ENCODE measurements around the gene NME5.
"Not testable (repeated sequence)": the region's sequence is repeated elsewhere in the genome, so short reads cannot be mapped to it uniquely, and the experiment has no call there.

The NME5 gene, protein sequence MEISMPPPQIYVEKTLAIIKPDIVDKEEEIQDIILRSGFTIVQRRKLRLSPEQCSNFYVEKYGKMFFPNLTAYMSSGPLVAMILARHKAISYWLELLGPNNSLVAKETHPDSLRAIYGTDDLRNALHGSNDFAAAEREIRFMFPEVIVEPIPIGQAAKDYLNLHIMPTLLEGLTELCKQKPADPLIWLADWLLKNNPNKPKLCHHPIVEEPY

DNA sequence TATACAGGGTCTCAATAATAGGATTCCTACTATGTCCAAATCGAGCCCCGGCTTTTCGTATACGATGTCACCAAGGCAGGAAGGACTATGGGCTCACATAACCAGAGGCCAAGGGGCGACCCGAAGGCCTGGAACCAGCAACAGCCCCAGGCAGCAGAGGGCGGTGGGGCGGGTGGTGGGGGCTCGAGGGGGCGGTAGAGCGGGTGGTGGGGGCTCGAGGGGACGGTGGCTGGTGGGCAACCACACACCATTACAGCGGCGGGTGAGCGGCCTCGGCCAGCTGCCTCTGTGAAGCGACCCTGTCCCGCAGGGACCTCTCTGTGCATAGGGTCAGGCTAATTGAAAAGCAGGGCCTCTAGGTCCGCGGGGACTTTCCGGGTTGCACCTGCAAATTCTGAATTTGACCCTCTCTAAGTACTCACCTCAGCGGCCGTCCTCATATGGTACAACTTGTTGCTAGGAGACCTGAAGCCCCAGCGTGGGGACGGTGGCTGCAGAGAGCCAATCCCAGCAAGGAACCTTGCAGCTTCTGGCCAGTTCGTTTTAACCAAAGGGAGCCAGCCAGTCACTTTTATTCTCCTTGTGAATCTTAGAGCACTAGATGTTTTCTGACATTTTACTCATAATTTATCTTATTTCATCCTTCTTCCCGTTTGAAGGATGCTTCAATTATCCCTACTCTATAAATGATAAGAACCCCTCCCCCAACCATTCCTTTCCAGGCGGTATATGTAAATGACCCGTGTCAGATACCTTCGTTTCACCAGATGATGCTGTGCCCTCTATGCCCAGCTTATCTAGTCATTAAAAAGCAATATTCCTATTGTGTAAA is at the start of gene NME5:
Gene NME5 (minus strand): TSS at position 480 of the 832 bp plus-strand sequence. CDS start 648 bp downstream, outside the sequence.
- no peak for DNase-seq (ENCODE audit: low read depth)

DNA sequence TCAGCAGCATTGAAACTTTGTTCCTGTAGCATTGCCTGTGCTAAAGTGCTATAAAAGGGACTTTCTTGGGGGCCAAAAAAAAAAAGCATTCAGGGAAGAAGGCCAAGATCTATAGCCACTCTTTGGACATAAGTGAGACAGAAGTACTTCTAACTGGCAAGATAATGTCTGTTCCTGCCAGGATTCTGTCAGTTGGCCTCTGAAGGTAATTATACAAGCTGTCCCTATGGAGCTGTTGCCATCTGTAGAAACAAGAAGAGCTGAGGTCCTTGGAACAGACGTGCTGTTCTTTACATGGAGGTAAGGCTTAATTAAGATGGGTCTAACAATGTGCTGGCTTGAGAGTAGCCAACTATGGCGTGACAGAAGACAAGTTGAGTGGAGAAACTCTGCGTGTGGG is 49.4 kb upstream of the NME5 start:
- no peak for DNase-seq (ENCODE audit: low read depth)

DNA sequence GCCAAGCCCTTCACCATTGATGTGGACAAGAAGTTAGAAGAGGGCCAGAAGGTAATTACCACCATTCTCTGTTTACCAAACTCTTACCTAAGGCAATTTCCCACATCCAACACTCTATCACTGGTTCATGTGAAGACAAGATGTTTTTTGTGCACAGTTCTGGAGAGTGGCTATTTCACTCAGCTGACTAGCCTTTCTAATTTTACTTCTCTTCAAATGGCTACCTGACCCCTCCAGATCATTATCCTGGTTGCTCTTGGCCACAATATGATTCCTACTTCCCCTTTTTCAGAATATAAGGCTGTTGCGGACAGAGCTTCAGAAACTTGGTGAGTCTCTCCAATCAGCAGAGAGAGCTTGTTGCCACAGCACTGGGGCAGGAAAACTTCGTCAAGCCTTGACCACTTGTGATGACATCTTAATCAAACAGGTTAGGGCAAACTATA is 46.8 kb upstream of the NME5 start:
- no peak for DNase-seq (ENCODE audit: low read depth)

DNA sequence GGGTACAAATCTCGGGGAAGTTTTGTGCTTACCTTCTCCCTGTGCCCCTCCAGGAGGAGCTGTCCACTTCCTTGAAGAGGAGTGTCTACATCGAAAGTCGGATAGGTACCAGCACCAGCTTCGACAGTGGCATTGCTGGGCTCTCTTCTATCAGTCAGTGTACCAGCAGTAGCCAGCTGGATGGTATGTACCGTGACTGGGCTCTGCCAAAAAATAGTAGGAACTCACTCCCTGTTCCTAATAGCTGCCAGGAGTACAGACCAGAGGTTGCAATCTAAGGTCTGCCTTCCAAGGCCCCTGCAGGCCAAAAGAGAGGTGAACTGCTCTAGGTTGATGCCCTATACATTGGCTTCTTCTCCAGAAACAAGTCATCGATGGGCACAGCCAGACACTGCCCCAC is 43.6 kb upstream of the NME5 start:
- no peak for DNase-seq (ENCODE audit: low read depth)

DNA sequence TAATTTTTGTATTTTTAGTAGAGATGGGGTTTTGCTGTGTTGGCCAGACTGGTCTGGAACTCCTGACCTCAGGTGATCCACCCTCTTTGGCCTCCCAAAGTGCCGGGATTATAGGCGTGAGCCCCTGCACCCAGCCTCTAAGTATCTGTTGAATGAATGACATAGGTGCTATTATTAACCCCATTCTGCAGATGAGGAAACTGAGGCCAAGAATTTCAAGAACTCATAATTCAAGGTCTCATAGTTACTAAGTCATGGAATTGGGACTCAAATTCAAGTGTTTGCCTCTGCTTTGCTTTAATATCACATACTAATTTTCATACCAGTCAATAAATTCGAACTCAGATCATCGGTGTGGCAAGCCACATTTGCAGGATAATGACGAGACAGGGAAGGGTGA is 41.6 kb upstream of the NME5 start:
- no peak for DNase-seq (ENCODE audit: low read depth)

DNA sequence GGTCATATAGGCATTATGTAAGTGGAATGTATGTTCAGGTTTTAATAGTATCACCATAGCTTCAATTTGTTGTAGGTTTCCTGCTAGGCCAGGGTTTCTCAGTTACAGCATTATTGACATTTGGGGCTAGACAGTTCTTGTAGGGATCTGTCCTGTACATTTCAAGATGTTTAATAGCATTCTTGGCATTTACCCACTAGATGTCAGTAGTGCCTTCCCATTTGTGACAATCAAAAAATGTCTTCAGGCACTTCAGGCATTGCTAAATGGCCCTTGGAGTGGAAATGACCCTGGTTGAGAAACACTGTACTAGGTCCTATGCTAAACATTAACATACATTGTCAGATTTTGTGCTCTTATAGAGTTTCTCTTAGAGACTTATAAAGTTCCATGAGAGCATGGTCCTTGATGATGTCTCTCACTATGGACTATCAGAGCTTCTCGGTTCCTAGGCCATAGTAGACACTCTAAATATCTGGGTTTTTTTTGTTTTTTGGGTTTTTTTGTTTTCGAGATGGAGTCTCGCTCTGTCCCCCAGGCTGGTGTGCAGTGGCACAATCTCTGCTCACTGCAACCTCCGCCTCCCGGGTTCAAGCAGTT is 41.1 kb upstream of the NME5 start:
- DNase-seq (ENCODE audit: low read depth), result no peak

DNA sequence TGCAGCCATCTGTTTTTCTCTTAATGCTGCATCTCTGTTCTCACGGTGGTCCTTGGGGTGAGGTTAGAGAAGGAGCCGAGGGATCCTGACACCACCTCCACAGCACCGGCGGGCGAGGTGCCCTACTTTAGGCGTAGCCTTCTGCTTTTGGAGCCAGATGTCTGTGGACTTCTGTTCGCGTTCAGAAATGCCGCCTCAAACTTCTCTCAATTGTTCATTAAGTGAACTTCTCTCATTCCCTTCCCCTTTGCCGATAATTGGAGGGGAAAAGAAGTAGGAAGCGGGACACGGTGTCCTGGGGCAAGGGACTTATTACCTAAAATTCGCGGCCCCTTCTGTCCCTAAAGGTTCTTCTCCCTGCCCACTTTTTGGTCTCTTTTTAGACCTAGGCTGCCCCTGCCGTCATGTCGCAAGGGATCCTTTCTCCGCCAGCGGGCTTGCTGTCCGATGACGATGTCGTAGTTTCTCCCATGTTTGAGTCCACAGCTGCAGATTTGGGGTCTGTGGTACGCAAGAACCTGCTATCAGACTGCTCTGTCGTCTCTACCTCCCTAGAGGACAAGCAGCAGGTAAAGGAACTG is 40.1 kb upstream of the NME5 start:
- DNase-seq (ENCODE audit: low read depth), result no peak

DNA sequence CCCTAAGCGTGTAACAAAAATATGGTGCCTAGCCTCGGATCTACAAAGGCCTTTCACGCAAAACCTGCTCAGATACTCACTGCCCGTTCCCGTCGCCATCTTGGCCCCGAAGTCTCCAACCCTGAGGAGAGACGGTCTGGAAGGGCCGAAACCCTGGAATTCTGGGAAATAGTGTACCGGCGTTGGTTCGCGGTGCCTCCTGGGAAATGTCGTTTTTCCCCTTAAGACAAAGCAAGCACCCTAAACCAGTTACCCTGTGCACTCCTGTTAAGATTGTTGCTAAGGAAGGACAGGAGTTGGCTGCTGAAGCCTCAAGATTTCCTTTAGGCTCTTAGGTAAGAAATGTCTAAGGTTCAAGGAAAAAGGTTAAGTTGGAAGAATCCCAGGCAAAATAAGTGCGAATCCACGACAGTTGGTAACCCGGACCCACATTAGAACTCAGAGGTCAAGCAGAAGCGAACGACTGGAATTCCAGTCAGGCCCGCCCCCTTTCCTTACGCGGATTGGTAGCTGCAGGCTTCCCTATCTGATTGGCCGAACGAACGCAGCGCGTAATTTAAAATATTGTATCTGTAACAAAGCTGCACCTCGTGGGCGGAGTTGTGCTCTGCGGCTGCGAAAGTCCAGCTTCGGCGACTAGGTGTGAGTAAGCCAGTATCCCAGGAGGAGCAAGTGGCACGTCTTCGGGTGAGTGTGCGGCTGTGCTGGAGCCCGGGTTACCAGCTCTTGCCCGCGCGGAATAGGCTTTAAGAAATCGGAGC is 39.5 kb upstream of the NME5 start, which contains the start of the genes BRD8 and KIF20A:
Gene BRD8 (minus strand): TSS at position 115 of the 761 bp plus-strand sequence. CDS start 16 bp downstream, at position 99.
Gene KIF20A (plus strand): TSS at position 597 of the 761 bp plus-strand sequence. CDS start 569 bp downstream, outside the sequence.
- peak; percentile 85 for DNase-seq (ENCODE audit: low read depth)

DNA sequence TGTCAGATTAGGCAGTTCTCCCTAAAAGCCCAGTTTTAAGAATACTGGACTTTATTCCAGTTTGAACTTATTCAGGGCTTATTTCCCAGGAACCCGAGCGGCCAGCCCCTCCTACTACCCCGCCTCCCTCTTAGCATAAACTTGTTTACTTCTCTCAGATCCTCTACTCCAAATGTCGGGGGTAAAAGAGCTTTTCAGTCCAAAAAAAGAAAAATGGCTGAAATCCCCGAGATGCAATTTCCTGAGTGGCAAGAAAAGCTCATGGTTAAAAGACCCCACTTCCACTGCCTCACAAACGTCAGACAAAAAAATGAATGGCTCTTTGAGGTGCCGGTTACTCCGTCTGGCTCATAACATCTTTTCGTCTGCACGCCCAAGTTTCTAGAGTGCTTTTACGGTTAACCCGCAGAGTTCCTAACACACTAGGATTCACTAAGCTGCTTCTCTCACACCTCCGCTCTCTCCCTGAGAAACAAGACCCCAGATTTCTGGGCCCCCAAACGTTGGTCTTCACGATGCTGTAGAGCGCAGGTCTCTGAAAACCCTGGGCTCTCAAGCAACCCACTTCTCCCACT is 38.8 kb upstream of the NME5 start:
- no peak for DNase-seq (ENCODE audit: low read depth)

DNA sequence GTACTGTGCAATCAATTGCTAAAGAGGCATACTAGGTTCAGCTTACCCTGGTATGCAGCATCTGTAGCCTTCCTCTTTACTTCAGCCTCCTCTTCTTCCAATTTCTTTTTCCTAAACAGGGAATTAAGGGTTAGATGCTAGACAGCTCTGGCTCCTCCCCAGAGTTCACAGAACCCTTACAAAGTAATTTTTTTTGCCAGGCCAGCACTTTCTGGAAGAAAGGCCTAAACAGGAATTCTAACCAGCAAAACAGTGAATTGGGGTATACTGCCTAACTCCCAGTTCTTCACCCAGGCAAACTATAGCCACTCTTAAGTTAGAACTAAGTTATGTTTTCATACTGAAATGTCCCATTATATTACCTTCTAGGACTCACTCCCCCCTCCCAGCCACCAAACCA is 31.1 kb upstream of the NME5 start:
- DNase-seq (ENCODE audit: low read depth), result no peak

DNA sequence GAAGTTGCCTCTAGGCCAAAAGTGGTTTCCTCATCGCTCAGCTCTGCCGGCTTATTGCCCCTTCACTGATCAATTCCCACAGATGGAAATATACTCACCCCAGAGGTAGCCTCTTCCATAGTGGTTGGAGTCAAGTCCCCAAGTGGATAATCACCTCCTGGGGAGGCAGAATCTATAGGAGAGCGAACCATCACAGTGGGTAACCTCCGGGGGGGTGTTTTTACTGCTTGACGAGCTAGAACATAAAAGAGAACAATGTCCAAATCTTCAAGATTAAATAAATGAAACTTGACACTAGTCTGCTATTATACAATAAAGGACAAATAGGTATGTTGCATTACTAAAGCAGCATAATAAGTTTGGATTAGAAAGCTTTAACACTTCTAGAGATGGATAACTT is 29.9 kb upstream of the NME5 start:
- DNase-seq (ENCODE audit: low read depth), result no peak

DNA sequence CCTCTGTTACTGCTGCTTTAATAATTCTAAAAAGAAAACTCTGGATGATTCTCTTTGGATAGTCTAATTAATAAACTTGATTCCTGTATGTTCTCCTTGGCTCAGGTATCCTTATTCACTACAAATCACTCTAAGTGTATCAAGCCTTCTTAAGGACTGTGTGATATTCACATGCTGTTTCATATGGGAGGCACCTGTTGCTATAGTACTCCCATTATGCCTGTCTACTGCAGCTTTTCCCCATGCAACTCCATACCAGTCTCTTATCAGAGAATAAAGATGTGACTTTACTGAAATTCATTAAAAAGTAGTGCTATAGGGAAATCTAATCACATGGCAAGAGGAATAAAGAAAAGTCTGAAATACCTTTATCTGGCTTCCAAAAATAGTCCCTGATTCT is 24.5 kb upstream of the NME5 start:
- no peak for DNase-seq (ENCODE audit: low read depth)

DNA sequence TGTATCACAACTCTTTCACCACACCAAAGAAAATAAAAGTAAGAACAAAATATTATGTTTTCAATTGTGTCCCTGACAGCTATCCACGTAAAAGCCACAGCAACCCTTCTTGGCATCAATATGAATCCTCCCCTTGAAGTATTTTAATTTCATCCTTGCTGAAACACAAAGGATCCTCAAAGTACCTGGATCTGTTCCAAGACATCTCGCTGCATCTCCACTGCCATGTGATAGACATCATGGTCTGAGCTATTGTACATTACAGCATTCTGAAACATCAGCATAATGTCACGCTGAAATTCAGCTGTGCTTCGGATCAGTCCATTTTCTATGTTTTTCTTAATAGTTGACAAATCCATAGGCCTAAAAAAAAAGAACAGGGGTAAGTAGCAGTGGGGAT is 21.5 kb upstream of the NME5 start:
- no peak for DNase-seq (ENCODE audit: low read depth)

DNA sequence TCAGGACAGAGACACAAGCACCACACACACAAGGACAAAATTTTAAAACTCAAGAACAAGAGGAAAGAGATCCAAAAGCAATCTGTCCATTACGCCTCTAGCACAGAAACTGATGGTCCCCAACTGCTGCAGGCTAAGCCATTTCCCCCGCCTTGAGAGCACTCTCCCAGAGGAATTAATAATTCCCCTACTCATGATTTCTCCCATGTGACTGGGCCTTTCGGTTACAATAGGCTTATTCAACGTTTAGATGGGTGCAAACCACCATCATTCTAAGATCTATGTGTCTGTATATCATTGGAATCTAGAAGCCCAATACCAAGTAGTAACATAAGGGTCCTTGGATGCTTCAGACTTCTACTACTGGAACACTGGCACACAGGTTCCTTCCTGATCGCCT is 20.4 kb upstream of the NME5 start:
- DNase-seq (ENCODE audit: low read depth), result no peak

DNA sequence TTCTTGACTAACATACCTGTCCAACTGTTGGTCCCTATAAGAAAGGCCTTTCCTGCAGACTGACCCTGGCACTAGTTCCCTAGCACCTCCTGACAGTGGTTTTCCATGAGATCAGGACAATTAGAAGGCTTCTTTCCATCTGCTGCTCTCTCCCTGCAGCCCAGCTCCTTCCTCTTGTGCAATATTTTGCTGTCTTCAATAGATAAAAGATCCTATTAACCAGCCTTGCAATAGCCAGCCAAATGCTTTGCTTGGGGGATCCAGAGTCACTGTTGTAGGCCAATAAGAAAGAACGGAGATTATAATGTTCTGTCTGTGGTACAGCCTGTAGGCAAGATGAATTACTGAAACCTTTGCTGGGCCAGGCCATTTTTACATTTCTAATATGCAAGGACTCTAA is 18.4 kb upstream of the NME5 start:
- no peak for DNase-seq (ENCODE audit: low read depth)

DNA sequence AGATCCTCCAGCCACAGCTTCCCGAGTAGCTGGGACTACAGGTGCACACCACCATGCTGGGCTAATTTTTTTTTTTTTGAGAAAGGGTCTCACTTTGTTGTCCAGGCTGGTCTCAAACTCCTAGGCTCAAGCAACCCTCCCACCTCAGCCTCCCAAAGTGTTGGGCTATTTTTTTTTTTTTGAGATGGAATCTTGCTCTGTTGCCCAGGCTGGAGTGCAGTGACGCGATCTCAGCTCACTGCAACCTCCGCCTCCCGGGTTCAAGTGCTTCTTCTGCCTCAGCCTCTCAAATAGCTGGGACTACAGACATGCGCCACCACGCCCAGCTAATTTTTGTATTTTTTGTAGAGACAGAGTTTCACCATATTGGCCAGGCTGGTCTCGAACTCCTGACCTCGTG is 16.7 kb upstream of the NME5 start:
- not testable (repeated sequence) for DNase-seq (ENCODE audit: low read depth)

DNA sequence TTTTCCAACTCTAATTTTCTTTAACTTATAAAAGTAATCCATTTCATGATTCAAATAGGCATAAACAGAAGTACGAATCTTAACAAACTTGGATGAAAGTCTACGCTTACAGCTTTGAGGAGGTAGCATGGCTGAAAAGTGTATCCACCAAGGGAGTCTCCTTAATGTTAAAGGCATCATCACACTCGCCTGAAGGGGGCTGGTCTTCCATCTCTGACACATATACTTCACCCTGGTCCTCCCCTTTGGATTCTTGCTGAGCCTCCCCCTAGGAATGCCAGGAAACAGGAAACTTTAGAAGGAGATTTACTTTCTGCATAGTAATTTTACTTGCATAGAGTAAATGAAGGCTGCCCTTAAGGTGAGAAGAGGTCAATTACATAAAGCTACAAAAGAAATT is 10.3 kb upstream of the NME5 start:
- DNase-seq (ENCODE audit: low read depth), result no peak

DNA sequence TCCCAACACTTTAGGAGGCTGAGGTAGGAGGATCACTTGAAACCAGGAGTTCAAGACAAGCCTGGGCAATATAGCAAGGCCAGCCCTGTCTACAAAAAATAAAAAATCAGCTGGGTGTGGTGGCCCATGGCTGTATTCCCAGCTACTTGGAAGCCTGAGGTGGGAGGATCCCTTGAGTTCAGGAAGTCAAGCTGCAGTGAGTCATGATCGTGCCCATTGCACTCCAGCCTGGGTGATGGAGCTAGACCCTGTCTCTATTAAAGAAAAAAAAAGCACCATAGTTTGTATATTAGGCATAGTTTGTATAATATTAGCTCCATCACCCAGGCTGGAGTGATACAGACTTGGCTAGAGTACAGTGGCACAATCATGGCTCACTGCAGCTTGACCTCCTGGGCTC is 9.6 kb upstream of the NME5 start:
- no peak for DNase-seq (ENCODE audit: low read depth)

DNA sequence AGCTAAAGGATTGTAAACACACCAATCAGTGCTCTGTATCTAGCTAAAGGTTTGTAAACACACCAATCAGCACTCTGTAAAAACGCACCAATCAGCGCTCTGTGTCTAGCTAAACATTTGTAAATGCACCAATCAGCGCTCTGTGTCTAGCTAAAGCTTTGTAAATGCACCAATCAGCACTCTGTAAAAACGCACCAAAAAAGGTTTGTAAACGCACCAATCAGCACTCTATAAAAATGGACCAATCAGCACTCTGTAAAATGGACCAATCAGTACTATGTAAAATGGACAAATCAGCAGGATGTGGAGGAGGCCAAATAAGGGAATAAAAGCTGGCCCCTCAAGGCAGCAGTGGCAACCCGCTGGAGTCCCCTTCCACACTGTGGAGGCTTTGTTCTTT is 4.3 kb upstream of the NME5 start:
- not testable (repeated sequence) for DNase-seq (ENCODE audit: low read depth)

DNA sequence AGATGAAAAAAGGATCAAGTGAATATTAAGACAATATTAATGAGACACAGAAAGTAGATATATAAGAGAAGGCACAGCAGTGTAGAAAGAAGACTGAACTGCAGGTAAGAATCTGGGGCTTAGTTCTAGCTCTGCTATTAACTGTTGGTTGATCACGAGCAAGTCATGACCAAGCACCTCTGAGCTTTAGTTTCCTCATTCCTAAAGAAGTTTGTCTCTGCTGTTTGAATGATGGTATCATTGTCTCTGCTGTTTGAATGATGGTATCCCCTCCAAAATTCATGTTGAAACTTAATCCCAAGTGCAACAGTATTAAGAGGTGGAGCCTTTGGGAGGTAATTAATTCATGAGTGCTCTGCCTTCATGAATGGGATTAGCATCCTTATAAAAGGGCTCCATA is 2.5 kb upstream of the NME5 start:
- DNase-seq (ENCODE audit: low read depth), result no peak

DNA sequence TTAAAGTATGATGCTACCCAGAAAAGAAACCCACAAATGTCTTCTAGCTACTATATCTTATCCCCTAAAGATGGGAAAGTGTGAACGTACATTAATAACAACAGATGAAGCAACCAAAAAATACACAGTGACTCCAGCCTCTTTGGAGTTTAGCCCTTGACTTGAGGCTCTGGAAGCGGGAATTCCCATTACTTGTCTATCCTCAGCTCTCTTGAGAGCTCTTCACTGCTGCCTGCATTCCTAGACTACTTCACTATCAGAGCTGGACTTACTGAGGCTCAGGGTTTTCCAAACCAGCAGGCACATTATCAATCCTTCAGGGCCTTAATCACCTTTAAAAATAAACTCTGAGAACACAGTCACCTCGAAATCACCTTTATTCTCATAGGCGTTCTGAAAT is 1.0 kb upstream of the NME5 start:
- no peak for DNase-seq (ENCODE audit: low read depth)

DNA sequence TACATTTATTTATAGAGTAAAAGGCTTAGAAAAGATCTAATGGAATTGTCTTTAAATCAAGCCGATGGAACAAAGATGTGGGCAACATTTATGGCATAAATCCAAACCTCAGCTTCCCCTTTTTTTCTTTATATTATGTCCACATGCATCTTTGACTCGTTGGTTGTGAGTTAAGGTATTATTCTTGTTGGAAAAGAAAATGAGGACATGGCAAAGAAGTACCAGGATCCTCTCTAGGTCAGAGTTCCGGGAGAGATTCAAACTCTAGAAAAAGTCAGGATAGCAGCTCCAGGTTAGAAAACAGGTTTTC is 508 bp upstream of the NME5 start:
- no peak for DNase-seq (ENCODE audit: low read depth)

Measured in activated T-cell treated with anti-CD3 and anti-CD28 coated beads for 24 hours (primary cell).